Fibroblast of skin of scalp (primary cell): ENCODE measurements around the gene CNIH3.
"Not testable (repeated sequence)": the region's sequence is repeated elsewhere in the genome, so short reads cannot be mapped to it uniquely, and the experiment has no call there.

Source experiments
- DNase-seq: peaks from one replicate; pipeline ENCODE4 v3.0.0-alpha.2; 2013

CNIH3 gene

GRCh38 chr1:224644553-224645154, 28.5 kb downstream of the CNIH3 start:
- DNase-seq = peak; percentile 39

GRCh38 chr1:224647449-224647848, 31.3 kb downstream of the CNIH3 start:
- DNase-seq = no peak

- no peak for DNase-seq
These were observed 34.2 kb downstream of the CNIH3 start for GRCh38 chr1:224650290-224650689.

- no peak for DNase-seq
These were observed 35.1 kb downstream of the CNIH3 start for GRCh38 chr1:224651188-224651587.

- no peak for DNase-seq
These were observed 40.3 kb downstream of the CNIH3 start for GRCh38 chr1:224656392-224656791.

GRCh38 chr1:224660074-224660473, 44.0 kb downstream of the CNIH3 start:
- no peak for DNase-seq

- no peak for DNase-seq
These were observed 46.8 kb downstream of the CNIH3 start for GRCh38 chr1:224662870-224663269.

GRCh38 chr1:224665016-224665415, 48.9 kb downstream of the CNIH3 start:
- no peak for DNase-seq

- no peak for DNase-seq
These were observed 50.0 kb downstream of the CNIH3 start for GRCh38 chr1:224666078-224666477.

GRCh38 chr1:224666913-224667312, 50.8 kb downstream of the CNIH3 start:
- DNase-seq = no peak

GRCh38 chr1:224668984-224669383, 52.9 kb downstream of the CNIH3 start:
- no peak for DNase-seq

- no peak for DNase-seq
These were observed 53.3 kb downstream of the CNIH3 start for GRCh38 chr1:224669403-224669802.

- no peak for DNase-seq
These were observed 54.4 kb downstream of the CNIH3 start for GRCh38 chr1:224670506-224670905.

GRCh38 chr1:224671076-224671475, 55.0 kb downstream of the CNIH3 start:
- DNase-seq = no peak

- DNase-seq = no peak
These were observed 57.0 kb downstream of the CNIH3 start for GRCh38 chr1:224673141-224673540.

- DNase-seq = no peak
These were observed 59.5 kb downstream of the CNIH3 start for GRCh38 chr1:224675590-224675989.

- DNase-seq = no peak
These were observed 60.4 kb downstream of the CNIH3 start for GRCh38 chr1:224676551-224676950.

GRCh38 chr1:224678168-224678567, 62.1 kb downstream of the CNIH3 start:
- no peak for DNase-seq

- DNase-seq = no peak
These were observed 63.5 kb downstream of the CNIH3 start for GRCh38 chr1:224679606-224680005.

GRCh38 chr1:224681816-224682215, 65.7 kb downstream of the CNIH3 start:
- DNase-seq = no peak

- no peak for DNase-seq
These were observed 67.8 kb downstream of the CNIH3 start for GRCh38 chr1:224683936-224684335.

- DNase-seq = no peak
These were observed 68.9 kb downstream of the CNIH3 start for GRCh38 chr1:224684979-224685425.

- DNase-seq = not testable (repeated sequence)
These were observed 70.0 kb downstream of the CNIH3 start for GRCh38 chr1:224686140-224686539.

GRCh38 chr1:224687465-224687864, 71.3 kb downstream of the CNIH3 start:
- DNase-seq = no peak

GRCh38 chr1:224689374-224689773, 73.3 kb downstream of the CNIH3 start:
- no peak for DNase-seq
